GM21360 (cell line): ENCODE measurements around the gene KLHL24.
"Not testable (repeated sequence)": the region's sequence is repeated elsewhere in the genome, so short reads cannot be mapped to it uniquely, and the experiment has no call there.

Source experiments
- ATAC-seq: cut with Tn5 transposase; IDR thresholded peaks from one replicate; pipeline ENCODE4 v1.9.1; 2021; ENCODE audit warnings: mild to moderate bottlenecking, moderate library complexity; ENCODE audit not compliant: unreplicated experiment

KLHL24 gene

DNA sequence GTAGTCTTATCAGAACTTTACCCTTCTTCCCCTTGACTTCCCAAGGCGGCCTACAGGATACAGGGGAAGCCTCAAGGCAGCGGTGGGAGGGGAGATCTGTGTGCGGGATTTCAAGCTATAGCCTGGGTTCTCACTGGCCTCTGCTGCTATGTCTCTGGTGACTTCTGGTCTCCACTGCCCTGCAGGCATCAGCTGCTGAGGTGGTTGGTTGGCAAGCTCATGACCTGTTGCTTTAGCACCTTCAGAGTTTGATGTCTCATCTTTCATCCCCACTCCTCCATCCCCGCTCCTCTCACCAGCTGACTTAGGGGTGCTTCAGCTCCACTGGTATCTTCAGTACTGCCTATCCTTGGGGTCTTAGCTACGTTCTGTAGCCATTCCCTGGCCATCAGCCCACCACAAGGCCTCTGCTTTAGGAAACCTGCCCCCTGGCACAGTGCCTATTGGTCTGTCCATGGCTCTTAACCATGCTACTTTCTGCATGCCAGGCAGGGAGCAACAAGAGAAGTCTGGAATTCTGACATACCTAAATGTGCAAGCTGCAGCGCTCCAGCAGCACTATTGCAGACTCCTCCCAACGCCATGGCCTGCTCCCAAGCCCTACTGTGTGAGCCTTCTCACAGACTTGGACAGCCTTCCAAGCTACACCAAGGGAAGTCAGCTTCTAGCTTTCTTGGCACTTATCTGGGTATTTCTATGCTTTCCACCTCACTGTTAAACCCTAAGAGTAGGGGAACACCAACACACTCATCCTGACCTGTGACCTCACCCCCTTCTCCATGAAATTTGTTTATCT, 60.3 kb downstream of the KLHL24 start:
- no peak for ATAC-seq

DNA sequence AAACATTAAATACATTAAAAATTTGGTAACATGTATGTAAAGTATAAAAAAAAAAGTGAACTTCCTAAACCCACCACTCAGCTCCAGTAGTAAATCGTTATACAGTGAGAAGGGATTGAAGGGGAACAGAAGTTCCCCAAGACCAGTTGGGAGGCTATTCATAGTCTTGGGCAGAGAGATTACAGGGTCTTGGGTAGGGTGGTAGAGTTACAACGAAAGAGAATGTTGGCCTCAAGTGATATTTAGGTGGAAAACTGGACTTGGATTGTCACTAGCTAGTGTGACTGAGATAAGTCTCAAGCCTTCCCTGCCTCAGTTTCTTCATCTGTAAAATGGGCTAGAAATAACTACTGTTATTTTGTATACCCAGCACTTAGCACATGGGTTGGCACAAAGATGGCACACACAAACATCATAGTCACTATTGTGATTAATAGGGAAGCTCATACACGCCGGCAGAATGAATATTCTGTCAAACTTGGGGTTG, 61.7 kb downstream of the KLHL24 start:
- ATAC-seq: no peak

GRCh38 chr3:183697610-183698317, 62.3 kb downstream of the KLHL24 start, which contains the start of gene YEATS2:
YEATS2 (plus strand) TSS chr3:183697797; CDS start chr3:183715163, 17,366 bp downstream.
- ATAC-seq: peak; percentile 78

DNA sequence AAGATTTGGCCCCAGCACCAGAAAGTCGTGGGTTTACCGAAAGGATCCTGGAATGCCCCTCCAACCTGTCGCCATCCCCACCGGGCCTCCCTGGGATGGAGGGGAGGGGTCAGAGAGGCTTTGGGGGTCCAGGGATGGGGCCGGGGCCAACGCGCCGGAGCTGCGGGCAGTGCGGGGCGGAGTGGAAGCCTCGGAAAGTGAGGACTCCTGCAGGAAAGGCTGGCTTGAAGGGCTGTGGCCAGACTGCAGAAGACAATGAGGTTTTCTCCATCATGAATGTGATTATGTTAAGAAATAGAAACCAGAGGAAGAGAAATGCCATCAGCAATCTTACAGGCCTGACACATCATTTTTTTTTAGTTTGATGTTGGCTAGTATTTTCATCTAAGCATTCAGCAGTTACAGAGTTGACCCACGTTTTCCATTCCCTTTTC, 62.9 kb downstream of the KLHL24 start:
- ATAC-seq: peak; percentile 14

DNA sequence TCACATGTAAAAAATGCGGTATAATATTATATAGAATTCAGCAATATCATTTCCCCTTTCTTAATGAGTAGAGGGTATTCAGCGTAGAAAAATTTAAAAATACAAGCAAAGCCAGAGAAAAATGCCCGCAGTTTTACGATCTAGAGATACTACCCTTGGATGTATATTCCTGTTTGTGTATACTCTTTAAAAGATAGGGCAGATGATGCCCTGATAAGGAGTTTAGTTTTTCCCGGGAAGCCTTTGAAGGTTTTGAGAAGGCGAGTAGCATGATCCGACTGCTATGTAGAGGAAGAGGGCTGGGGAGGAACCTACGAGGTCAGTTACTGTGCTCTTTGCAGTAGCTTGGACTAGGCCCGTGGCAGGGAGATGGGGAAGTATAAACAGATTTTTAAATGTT, 63.3 kb downstream of the KLHL24 start:
- ATAC-seq: no peak

GRCh38 chr3:183699238-183699947, 64.0 kb downstream of the KLHL24 start:
- no peak for ATAC-seq

GRCh38 chr3:183701744-183702143, 66.3 kb downstream of the KLHL24 start:
- ATAC-seq: no peak

- ATAC-seq: not testable (repeated sequence)
These were observed 68.5 kb downstream of the KLHL24 start for GRCh38 chr3:183703892-183704291.

GRCh38 chr3:183710231-183710630, 74.8 kb downstream of the KLHL24 start:
- ATAC-seq: no peak

GRCh38 chr3:183711516-183711915, 76.1 kb downstream of the KLHL24 start:
- no peak for ATAC-seq

DNA sequence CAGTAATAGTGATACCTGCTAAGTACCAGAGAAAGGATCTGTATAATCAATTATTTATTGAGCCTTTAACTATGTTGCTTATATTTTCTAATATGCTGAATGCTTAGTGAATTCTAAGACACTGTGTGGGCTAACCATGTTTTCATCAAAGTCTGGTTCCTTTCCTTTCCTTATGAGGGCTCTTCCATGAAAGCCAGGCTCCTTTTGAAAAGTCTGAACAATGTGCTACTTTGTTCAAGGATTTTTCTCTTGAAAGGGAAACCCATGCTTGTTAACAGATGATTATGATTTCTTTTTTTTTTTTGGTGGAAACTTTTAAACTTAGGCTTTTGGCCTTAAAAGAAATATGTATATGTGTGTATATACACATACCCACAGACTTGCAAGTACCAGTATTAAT, 79.2 kb downstream of the KLHL24 start:
- no peak for ATAC-seq

- ATAC-seq: no peak
These were observed 82.6 kb downstream of the KLHL24 start for GRCh38 chr3:183718012-183718411.

DNA sequence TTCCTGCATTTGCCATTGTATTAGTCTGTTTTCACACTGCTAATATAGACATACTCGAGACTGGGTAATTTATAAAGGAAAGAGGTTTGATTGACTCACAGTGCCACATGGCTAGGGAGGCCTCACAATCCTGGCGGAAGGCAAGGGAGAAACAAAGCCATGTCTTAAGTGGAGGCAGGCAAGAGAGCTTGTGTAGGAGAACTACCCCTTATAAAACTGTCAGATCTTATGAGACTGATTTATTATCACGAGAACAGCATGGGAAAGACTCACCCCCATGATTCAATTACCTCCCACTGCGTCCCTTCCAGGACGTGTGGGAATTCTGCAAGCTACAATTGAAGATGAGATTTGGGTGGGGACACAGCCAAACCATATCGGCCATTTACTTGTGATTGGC, 90.0 kb downstream of the KLHL24 start:
- ATAC-seq: no peak

- ATAC-seq: no peak
These were observed 92.8 kb downstream of the KLHL24 start for GRCh38 chr3:183728204-183728603.

- ATAC-seq: no peak
These were observed 94.9 kb downstream of the KLHL24 start for GRCh38 chr3:183730361-183730760.

DNA sequence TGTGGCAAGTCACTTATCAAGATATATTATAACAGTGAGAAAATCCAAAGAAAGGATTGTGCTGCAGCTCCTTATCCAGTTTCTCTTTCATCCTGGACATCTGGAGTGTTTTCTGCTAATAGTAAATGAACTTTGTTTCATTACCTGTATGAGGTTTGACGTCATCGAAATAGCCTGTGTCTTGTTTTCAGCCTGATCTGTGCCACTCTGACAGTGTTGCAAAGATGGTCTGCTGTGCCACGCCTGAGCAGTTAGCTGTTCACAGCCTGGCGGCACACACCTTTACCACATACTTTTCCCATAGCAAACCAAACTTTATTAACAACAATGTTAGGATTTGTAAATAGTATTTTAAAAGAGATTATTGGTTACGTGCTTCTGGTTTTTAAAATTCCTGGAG, 96.2 kb downstream of the KLHL24 start:
- no peak for ATAC-seq

DNA sequence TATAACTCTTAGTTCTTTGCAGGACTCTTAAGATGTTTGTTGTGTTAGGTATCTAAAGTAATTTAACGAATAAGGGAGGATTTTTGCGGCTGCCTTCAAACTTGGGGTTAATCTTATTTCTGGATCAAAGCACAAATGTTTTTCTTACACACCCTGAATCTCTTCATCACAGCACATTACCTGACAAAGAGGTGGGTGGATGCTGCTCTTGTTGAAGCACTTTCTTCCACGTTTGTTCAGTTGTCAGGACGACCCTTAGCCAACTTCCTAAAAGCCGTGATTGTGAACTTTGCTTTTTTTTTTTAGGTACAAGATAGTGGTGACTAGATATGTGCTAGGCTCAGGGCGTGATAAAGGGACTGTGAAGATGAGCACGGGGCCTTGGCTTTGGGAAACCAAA, 98.1 kb downstream of the KLHL24 start:
- ATAC-seq: no peak
